ENCODE results near the gene NEURL1B.
"Not testable (repeated sequence)": the region's sequence is repeated elsewhere in the genome, so short reads cannot be mapped to it uniquely, and the experiment has no call there.

Gene NEURL1B

DNA sequence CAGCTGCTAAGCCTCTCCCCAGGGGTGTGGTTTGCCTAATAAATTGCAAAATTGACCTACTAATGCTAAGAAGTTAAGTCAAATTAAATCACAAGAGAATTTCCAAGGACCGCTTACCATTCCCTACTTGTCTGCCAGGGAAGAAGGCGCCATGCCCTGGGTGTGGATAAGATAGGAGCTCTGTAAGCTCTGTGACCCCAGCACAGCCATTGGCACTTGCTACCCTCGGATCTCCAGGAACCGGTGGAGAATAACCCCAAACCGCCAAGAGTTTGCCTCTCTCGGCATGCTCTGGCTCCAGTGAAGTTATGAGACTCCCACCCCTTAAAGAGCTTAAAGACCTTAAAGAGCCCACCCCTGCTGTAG lies 58.9 kb downstream of the NEURL1B start:
- DNase-seq: no peak

DNA sequence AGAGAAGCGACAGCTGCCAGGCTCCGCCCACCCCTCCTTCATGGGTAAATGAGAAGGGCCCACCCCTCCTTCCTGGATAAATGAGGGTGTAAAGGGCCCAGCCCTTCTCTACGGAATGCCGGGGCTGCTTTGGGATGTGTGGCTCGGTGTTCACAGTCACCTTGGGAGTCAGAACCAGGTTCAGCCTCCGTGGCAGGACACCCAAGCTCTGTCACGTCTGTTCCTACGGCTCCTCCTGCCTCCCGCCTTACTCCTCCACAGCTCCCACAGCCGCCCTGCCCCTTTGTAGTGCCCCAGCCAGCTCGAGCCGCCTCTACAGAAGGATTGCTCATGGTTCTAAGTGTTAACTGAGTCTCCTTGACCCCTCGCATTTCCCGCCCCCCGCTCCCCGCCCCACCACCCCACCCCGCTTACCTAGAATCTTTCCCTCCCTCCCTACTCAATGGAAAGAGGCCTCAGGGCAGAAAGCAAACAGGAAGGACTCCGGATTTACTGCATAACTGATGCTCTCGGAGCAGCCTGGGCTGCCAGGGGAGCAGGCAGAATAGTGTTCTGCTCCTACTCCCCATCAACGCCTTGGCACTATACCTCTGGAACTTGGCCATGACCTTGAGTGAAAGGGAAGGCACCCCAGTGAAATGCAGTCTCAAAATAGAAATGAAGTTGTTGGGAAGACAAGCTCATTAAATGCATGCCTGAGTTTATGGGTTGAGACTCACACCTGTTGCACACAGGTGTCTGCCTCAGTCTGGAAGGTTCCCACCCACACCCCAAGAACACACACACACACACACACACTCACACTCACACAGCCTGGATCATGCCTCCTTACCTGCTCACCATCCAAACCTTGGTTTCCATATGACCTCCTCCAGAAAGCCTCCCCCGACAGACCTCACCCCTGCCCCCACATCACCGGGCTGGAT lies 59.6 kb downstream of the NEURL1B start:
- DNase-seq: no peak

DNA sequence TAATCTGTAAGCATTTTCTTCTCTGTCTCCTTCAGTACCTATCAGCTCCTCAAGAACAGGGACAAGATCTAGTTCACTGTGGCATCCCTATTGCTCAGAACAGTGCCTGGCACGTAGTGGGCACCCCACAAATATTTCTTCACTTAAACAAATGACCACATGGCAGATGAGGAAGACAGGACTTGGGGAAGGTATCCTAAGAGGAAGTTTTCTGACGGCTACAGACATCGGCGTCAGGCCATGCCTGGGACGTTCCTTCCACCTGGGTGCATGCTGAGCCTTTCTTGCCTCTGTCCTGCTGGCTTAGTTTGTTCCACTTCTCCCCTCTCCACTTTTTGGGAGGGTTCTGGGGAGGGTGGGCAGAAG lies 60.2 kb downstream of the NEURL1B start:
- no peak for DNase-seq

- no peak for DNase-seq
These were observed 62.9 kb downstream of the NEURL1B start for GRCh38 chr5:172703952-172704351.

GRCh38 chr5:172705576-172706084 lies 64.6 kb downstream of the NEURL1B start:
- no peak for DNase-seq

DNA sequence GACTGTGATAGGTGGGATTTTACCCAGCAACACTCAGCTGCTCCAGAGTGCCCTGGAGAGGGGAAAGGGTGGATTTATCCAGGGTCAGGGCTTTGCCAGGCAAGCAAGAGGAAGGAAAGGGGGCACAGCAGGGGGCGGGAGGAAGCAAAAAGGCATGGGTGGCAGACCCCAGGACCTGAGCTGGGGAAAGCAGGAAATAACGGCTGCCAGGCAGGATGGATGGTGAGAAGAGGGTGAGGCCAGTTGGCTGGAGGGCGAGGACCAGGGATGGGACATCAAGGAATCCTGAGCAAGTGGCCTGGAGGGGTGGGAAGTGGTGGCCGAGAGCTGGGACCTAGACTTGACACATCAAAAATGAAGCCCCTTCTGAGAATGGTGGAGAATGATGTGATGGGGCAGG lies 65.7 kb downstream of the NEURL1B start:
- no peak for DNase-seq

GRCh38 chr5:172707285-172708182 lies 66.5 kb downstream of the NEURL1B start:
- DNase-seq: no peak

GRCh38 chr5:172708183-172708505 lies 67.1 kb downstream of the NEURL1B start:
- DNase-seq: no peak

GRCh38 chr5:172710676-172711075 lies 69.6 kb downstream of the NEURL1B start:
- no peak for DNase-seq

GRCh38 chr5:172711321-172711861 lies 70.3 kb downstream of the NEURL1B start:
- not testable (repeated sequence) for DNase-seq

GRCh38 chr5:172712610-172713009 lies 71.5 kb downstream of the NEURL1B start:
- DNase-seq: no peak

DNA sequence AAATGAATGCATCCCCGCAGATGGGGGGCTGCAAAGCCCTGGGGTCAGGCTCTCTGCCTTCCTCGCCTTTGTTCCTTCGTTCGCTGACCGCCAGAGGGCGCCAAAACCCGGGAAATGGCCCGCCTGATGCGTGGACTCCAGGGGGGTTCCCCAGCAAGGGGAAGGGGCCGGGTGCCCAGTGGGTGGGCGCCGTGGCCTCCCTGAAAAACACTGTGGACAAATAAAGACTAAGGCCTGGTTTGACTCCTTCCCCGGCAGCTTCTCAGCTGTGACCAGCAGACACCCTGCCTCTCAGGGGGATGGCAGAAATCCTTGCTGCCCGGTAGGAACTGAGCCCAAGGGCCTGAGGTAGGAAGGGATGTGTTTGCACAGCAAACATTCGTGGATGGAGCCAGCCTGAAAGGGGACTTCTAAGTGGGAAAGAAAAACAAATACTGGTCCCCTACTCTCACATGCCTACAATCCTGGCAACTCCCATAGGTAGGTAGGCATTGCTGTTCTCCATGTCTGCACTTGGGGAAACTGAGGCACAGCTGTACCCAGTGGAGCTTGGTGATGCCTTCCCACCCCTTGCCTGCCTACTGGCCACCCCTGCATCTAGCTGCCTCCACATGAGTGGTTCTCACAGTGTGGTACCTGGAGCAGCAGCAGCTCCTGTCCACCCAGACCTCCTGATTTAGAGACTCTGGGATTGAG lies 72.2 kb downstream of the NEURL1B start:
- peak; percentile 92 for DNase-seq

DNA sequence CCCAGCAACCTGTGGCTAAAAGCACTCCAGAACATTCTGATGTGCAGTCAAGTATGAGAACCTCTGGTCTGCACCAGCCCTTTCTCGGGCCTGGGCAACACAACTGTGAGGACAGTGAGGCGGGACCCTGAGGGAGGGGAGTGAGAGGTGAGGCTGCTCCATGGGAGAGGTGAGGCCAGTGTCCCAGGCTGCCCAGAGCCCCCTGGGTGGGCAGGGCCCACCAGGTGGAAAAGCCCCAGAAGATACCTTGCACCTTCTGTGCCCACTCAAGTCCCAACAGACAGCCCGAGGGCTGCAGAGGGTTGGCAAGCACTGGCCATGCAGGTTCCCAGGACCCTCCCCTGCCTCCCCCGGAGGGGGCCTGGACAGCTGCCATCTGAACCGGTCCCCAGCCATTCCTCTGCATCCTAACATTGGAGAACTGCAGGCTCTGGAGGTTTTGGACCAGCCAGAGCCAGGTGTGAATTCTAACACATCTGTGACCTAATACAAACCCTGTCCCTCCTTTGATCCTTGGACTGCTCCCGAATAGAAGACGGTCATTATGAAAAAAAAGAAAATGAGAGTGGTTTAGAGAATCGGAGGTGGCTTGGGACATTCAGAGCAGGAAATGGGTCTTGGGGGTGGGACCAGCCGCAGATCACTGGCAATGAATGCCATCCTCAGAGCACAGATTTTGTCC lies 72.9 kb downstream of the NEURL1B start:
- no peak for DNase-seq

DNA sequence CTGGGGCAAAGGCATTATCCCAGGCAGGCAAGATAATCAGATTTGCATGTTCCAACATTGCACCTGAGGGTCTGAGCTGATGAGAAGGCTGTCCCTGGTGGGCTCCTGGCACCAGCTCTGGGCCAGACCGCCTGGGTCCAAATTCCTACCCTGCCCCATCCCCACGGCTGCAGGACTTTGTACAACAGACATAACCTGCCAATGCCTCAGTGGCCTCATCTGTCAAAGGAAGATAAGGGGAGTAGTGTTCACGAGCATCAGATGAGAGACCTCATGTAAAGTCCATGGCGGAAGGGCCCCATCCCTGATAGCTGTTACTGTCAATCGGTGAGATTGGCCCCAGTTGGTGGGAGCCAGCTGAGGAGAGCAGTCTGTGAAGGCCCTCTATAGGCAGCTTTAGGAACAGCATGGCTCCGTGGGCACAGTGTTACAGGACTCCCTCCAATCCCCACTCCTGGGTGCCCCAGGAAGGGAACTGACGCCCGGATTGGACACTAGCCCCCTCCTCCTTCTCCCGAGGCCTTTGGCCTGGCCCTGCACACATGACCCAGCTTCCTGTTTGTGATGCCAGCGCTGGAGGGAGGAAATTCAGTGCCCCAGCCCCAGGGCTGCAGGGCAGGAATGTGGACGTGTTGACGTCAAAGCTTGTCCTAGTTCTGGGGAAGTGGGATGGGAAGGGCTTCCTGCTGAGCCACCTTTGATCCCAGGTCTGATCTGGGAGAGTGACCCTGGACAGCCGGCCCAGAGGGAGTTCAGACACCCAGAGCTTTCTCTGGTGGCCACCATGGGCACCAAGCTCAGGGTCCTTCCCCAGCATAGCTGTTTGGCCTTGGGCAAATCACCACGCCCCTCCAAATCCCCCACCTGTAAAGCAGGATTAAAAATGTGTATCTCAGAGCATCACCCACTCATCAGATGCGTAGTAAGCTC lies 73.7 kb downstream of the NEURL1B start:
- DNase-seq: peak; percentile 86

DNA sequence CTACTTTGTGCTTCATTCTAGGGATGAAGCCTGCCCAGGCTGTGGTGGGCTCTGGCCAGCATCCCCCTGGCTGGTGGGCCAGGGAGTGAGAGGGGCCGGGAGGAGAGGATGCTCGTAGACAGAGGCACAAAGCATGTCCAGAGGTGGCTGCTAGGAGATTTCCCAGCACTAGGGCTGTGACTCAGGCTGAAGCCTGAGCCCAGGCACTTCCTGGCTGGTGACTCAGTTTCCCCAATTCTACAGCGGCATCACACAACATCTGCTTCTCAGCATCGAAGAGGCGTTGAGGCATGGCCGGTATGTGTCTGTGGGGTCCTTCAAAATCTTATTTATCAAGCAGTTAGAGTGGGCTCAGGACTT lies 74.3 kb downstream of the NEURL1B start:
- no peak for DNase-seq

- no peak for DNase-seq
These were observed 75.0 kb downstream of the NEURL1B start for GRCh38 chr5:172715931-172716682.

DNA sequence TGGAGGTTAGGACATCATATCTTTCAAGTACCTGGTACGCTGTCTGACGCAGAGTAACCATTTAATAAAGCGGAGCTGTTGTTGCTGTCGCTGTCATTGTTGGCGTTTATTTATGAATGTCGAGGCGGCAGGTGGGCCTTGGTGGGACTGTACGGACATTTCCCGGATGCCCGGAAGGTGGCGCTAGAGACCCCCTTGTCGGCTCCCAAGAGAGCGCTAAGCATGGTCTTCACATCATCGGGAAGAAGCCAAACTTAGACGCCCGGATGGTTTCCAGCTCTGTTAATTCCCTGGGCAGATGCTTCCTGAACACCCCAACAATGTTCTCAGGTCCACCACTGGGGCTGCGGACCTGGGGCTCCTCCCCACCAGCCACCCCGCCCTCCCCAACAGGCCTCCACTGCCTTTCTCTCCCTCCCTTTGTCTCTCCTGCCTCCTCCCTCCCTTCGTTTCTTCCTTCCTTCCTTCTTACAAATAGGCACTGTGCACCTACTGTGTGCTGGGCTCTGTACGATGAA lies 75.8 kb downstream of the NEURL1B start:
- peak; percentile 92 for DNase-seq

DNA sequence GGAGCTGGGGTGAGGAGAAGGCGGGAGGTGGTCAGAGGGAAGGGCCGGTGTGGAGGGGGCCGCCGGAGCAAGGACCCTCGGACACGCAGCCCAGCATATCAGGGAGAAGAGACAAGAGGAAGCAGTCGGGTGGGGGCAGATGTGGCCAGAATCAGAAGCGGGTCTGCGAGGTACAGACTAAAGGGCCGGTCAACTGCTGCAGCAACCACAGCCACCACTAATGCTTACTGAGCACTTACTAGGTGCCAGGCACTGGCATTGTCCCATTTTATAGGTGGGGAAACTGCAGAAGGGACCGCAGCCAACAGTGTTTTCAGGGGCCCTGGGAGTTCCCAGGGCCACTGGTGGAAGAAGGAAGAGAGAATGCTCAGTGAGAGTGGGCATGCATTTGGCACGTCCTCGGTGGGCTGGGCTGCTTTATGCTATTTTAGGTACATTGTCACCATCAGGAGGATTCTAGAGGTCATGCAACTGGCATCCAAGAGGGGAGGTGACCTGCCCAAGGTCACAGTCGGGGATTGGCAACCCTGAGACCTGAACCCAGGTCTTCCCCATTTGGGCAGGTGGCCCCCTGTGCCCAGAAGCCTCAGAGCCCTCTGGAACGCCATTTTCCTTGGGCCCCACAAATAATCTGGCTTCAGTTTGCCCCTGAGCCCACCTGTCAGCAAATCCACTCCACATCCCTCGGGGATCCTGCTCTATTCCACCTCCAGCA lies 76.6 kb downstream of the NEURL1B start:
- no peak for DNase-seq

GRCh38 chr5:172718527-172719114 lies 77.6 kb downstream of the NEURL1B start:
- DNase-seq: no peak

Measured in activated effector memory CD4-positive, alpha-beta T cell treated with anti-CD3 and anti-CD28 coated beads, Interleukin-2, amount 50 U/mL, for 16 hours (primary cell).